Activated T-cell treated with anti-CD3 and anti-CD28 coated beads for 1 hour (primary cell): ENCODE results near the gene SLC25A20.
A peak's percentile ranks its signal among the peaks of the same experiment; 100 is the strongest.

Experiments used
- DNase-seq: peaks from one replicate; pipeline ENCODE4 v3.0.0-alpha.2; 2020; ENCODE audit warnings: low read depth

Gene SLC25A20

GRCh38 chr3:48897460-48898376 lies 964 bp downstream of the SLC25A20 start:
- DNase-seq, result no peak

GRCh38 chr3:48896936-48897335 lies 1.7 kb downstream of the SLC25A20 start:
- DNase-seq, result no peak

DNA sequence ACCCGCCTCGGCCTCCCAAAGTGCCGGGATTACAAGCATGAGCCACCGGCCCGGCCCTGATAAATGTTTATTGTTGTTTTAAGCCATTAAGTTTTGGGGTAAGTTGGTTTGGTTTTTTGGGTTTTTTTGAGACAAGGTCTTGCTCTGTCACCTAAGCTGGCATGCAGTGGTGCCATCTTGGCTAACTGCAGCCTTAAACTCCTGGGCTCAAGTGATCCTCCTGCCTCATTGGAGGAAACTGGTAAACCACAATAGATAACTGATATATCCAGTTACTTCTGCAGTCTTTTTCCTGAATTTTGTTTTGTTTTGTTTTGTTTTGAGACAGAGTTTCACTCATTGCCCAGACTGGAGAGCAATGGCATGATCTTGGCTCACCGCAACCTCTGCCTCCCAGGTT lies 4.2 kb downstream of the SLC25A20 start:
- DNase-seq, result no peak

DNA sequence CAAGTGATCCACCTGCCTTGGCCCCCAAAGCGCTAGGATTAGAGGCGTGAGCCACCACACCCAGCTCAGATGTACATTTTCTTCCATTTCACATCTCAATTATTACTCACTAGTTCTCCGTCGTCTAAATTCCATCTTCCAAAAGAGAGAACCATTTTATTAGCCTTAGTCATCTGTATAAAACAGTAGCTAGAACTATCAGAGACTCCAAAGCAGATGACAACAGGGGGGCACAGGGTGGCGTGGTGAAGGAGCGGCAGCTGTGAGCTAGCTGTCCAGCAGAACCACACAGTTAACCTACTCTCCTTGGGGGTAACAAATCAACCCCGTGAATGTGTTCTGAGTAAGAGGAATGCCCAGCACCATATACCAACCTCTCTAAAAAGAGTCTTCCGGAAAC lies 7.1 kb downstream of the SLC25A20 start:
- DNase-seq, result no peak

DNA sequence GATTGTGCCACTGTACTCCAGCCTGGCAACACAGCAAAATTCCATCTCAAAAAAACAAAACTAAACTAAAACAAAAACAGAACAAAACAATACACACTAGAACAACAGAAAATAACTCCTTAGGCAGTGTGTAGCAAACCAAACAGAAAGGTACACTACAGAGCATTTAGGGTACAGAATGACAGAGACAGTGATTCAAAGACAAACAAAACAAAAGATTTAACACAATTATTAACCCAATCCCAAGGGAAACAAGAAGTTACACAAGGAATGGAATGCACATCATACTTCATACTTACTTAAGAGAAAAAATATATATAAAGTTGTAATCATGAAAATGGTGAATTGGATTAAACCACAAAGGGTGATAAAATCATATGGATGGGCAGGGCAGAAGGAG lies 12.9 kb downstream of the SLC25A20 start:
- no peak for DNase-seq

DNA sequence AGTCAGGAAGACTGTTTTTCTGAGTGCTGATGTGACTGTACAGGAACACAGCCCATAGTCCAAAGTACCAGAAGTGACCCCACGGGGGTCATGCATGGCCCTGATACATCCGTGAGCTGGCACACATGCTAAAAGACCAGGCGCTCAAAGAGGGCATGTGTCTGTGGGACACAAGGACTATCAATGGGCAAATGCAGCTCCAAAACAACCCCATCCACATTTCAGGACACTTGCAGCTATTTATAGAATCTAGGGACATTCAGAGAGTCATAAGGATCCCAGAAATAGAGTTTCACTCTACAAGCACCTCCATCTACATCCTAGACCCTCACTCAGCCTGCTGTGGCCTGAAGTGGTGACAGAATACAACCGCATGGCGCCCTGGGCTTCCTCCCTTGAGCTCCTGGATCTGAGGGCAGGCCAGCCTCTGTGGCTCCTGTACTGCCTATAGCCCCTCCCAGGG lies 17.0 kb downstream of the SLC25A20 start:
- no peak for DNase-seq

- DNase-seq, result no peak
These were observed 17.7 kb downstream of the SLC25A20 start for GRCh38 chr3:48881006-48881405.

GRCh38 chr3:48879994-48880377 lies 18.7 kb downstream of the SLC25A20 start:
- DNase-seq, result no peak

DNA sequence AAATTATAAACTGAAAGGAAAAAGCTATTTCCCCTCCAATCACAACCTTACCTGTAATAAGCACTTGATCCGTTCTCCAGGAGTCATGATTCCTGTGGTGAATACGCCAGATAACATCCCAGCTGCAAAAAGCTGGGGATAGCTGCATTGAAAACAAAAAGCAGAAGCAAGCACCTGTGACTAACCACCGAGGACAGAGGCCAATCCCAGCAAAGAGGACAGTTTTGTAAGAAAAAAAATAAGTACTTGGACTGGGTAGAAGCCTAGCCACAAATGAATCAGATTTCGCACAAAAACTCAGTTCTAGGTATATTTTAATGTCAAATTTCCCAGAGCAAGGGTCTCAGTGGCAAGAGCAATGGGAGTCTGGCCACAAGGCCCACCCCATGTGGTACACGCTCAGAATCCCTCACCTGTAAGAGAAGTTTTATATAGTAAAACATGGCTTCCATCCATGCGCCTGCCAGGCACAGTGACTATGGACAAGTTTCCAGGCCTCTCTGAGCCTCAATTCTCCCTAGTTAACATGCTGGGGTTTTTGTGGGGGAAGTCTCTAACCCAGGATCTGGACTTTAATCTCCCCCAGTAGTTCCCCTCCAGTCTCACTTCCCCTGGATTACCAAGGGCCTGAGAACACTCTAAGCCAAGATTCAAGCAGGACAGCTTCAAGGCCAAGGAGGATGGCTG lies 19.2 kb downstream of the SLC25A20 start:
- no peak for DNase-seq

DNA sequence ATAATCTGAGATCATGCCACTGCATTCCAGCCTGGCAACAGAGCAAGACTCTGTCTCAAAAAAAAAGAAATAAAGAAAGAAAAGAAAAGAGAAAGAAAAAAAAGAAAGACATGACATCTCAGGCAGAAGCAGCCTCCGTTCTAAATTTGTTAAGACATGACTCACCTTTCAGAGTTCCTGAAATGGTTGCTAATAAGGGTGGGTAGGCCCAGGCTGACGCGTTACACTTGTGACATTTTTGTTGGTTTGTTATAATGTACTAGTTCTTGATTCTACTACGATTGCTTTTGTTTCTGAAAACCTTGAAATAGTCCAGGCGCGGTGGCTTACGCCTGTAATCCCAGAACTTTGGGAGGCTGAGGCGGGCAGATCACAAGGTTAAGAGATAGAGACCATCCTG lies 21.0 kb downstream of the SLC25A20 start:
- no peak for DNase-seq

GRCh38 chr3:48863122-48863521 lies 35.6 kb downstream of the SLC25A20 start:
- DNase-seq, result no peak

DNA sequence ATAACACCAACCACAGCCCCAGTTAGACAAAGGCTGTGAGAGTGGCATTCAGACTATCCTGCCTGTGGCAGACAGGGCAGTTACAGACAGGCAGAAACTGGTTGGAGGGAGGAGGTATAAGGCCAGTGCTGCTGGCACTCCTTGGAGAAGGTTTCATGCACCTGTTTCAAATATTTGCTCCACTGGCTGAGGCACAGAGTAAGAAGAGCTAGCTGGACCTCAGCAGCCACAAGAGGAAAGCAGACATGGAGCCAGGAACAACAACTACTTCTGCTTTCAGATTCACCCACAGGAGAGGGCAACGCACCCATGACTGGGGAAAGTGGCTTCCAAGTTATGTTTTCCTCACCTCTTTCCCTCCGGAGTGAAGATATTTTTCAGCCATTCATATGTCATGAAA lies 39.5 kb downstream of the SLC25A20 start:
- DNase-seq, result no peak

GRCh38 chr3:48858709-48859108 lies 40.0 kb downstream of the SLC25A20 start:
- DNase-seq, result no peak

DNA sequence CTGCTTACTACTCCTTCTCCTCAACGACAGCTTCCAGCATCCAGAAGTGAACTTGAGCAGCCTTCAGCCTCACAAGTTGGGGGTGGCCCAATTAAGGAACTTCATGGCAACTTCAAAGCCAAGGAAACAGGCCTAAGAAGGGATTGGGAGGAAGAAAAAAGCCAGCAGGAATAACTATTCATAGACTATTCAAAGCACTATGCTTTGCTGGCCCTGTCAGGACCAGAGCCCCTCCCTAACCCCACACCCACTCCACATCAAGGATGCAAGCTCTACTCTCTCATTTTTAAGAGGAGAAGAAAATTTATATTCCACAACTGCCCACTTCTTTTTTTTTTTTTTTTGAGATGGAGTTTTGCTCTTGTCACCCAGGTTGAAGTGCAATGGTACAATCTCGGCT lies 41.0 kb downstream of the SLC25A20 start:
- DNase-seq, result no peak

- DNase-seq, result no peak
These were observed 42.2 kb downstream of the SLC25A20 start for GRCh38 chr3:48856469-48856868.

DNA sequence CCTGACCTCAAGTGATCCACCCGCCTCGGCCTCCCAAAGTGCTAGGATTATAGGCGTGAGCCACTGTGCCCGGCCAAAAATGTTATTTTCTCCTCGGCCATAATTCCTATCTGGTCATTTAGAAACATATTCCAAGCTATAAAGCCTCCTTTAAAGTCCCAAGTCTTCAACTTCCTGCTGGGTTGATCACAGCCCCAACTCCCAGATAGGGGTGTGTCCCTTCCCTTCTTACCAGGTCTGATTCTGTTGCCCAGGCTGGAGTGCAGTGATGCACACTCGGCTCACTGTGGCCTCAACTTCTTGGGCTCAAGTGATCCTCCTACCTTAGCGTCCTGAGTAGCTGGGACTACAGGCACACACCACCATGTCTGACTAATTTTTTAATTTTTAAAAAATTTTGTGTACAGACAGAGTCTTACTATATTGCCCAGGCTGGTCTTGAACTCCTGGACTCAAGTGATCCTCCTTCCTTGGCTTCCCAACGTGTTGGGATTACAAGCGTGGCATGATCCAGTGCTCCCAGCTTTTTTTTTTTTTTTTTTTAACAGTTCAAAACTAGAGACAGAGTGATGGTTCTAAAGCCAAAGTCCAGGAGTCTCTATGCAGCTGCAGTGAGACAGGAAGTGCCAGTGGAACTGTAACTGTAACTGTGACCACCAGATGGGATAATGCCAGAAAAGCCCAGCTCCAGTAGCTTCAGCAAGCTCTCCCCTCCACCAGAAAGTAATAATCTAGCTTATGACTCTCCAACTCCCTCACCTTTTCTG lies 42.8 kb downstream of the SLC25A20 start:
- DNase-seq, result no peak

DNA sequence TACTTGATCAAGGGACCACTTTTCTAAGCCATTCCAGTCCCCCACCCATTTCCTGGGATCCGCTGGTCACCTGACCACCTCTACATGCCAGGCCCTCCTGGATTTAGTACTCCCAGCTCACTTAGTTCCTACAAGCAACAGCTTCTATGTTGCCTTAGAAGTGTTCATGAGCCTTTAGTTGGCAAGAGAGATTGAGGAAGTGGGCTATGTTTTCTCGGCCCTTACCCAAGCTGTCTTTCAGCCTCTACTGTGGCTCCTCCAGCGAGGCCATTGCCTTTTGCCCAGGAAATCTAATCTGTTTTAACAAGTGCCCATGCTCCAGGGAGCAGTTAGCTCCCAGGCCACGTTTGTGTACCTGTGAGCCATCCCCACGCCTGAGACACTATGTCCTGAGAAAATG lies 46.5 kb downstream of the SLC25A20 start:
- no peak for DNase-seq

DNA sequence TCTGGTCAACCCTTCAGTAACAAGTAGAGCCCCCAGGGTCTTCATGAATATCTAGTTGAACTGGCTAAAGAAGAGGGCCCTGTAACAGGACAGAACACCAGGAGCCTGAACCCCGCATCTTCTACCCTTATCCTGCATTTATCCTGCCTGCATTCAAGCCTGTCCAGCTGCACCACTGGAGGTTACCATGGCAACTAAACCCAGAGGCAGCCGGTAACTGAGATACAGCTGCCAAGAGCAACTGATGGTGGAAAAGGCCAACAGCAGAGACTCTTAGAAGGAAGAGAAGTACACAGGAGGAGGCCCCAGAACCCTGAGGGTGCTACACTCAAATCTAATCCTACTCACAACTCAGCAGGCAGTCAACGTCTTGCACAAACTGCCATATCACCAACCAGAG lies 47.3 kb downstream of the SLC25A20 start:
- DNase-seq, result no peak

DNA sequence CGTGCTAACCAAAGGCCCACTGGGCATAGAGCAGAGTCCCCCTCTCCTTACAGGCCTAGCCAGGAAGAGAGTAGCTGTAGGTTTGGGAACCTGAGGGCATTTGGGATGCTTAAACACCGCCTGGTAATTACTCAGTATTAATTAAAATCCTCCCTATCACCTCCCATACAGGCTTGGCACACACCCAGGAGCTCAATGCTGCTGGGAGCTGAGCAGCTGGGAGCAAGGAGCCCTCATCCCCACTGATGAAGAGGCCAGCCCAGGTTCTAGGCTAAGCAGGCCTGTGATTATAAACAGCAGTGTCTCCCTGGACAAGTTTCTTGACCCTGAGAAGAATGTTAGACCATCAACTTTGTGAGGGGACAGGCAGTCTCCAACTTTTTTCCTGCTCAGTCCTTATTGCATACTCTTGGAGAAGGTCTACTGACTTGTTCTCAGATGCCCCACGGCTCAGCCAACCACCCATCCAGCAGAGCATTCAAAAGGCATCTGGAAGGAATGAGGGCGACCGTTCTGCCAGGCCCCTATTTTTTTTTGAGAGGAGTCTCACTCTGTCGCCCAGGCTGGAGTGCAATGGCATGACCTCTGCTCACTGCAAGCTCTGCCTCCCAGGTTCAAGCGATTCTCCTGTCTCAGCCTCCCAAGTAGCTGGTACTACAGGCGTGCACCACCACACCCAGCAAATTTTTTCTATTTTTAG lies 49.7 kb downstream of the SLC25A20 start:
- DNase-seq, result no peak

DNA sequence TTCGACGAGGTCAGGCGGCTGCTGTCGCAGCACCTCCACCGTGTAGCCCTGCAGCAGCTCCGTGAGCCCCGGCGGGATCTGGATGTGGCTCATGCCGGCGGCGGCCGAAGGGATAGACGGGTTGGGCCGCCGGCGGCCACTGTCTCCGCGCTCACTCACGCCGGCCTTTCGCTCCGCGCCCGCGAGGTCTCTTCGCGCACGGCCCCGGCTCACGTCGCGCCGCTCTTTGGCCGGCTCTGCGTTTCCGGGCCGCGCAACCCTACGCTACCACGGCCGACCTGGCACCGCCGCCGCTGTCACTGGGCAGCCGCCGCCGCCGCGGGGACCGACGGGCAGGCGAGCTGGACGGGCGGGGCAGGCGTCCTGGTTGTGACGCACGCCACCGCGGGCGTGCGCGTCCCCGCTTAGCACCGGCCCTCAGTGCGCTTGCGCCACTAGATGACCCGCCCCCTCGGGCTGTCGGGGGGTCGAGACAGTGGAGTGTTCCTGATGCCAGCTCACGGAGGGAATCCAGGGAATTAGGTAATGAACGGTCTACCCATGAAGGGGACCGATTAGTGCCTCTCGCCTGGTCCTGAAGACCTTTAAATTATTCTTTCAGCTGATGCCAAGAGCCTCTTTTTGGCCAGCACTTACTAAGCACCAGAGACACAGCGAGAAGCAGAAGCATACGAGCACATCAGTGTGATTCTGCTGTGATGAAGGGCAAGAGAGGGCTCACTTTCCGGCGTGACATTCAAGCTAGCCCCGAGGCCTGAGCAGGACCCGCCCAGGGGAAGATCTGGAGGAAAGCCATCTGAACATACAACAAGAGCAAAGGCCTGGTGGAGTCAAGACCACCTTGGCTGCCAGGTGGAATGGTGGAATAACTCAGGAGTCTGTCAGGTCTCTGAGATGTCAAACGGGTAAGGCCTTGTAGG lies 50.9 kb downstream of the SLC25A20 start, which contains the start of gene PRKAR2A:
PRKAR2A (minus strand) TSS at position 371 of the 920 bp plus-strand sequence; CDS start at position 93, 278 bp downstream.
- peak; percentile 66 for DNase-seq

DNA sequence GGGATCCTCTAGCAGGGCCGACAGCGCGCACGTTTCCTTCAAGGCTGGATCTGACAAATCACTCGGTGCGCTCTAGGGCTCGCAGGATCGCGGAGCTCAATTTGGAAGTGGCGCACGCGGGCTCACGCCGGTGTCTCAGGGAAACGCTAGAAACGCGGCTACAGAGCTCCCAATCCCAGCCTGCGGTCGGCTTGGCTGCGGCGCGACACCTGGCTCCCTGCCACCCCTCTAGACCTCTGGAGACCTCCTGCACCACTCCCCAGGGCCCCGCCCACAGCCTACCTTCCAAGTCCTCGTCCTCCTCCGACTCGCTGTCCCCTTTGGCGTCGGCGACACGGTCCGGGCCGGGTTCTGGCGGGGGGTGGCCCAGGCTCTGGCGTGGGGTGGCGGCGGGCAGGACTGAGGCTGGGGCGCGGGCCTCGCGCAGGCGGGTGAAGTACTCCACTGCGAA lies 51.6 kb downstream of the SLC25A20 start:
- peak; percentile 17 for DNase-seq
